CD4-positive, alpha-beta T cell (primary cell): ENCODE data around the gene TIMM44. TPM values are rescaled to one million over a fixed set of nuclear protein-coding genes. Genes with fewer than 3 reads are reported as not detected.

Source experiments
- ATAC-seq: fragments of 200-7000 bp; cut with Tn5 transposase; one replicate; pipeline ENCODE4 v1.10.0; 2022; ENCODE audit warnings: mild to moderate bottlenecking; ENCODE audit not compliant: poor library complexity
- CTCF ChIA-PET: fragments of 350-600 bp; sonication (Branson Sonifier 250); formaldehyde crosslinking; loops from one replicate; lab custom pipeline; 2021; ENCODE audit warnings: antibody characterized with exemption, inconsistent platforms; lab: Charles Lee
- POLR2A ChIA-PET: fragments of 350-600 bp; sonication (Branson Sonifier 250); formaldehyde crosslinking; loops from one replicate; lab custom pipeline; 2021; ENCODE audit warnings: antibody characterized with exemption, inconsistent platforms; lab: Charles Lee
- DNase-seq, 14 experiments: peaks; one replicate each; pipeline ENCODE4 v3.0.0-alpha.2; 2013 to 2020; ENCODE audit warnings: mixed read lengths in 2 of 14
- H3K27ac ChIP-seq, 2 donors: one replicate each; pipeline versions ENCODE4 v1.5.1 to v1.7.0; 2013; ENCODE audit warnings: low read length in 2 of 2, low read depth in 1 of 2, mild to moderate bottlenecking in 1 of 2
- H3K27me3 ChIP-seq, 2 experiments: 1 replicate in 1 of 2; 2 replicates in 1 of 2; pipeline versions ENCODE4 v1.6.1 to v1.7.0; 2013; ENCODE audit warnings: low read length in 2 of 2, control low read depth in 1 of 2, mild to moderate bottlenecking in 1 of 2, moderate library complexity in 1 of 2; ENCODE audit not compliant: insufficient read depth in 2 of 2, control insufficient read depth in 1 of 2
- H3K36me3 ChIP-seq: one replicate; pipeline ENCODE4 v1.6.1; 2013; ENCODE audit warnings: low read length, control low read depth; ENCODE audit not compliant: insufficient read depth
- H3K4me1 ChIP-seq: one replicate; pipeline ENCODE4 v1.6.1; 2013; ENCODE audit warnings: low read length, control low read depth; ENCODE audit not compliant: insufficient read depth
- H3K4me3 ChIP-seq: one replicate; pipeline ENCODE4 v1.5.1; 2013; ENCODE audit warnings: mild to moderate bottlenecking, low read length, moderate library complexity
- H3K9me3 ChIP-seq, 2 experiments: 1 replicate in 1 of 2; 2 replicates in 1 of 2; pipeline versions ENCODE4 v1.6.1 to v1.7.0; 2013; ENCODE audit warnings: low read length in 2 of 2, mild to moderate bottlenecking in 2 of 2, control low read depth in 1 of 2, moderate library complexity in 1 of 2; ENCODE audit not compliant: control insufficient read depth in 1 of 2, insufficient read depth in 1 of 2
- H3K27ac Mint-ChIP-seq: one replicate; pipeline ENCODE4 v1.8.0; 2020; ENCODE audit warnings: mixed read lengths
- H3K27me3 Mint-ChIP-seq: one replicate; pipeline ENCODE4 v1.8.0; 2021; ENCODE audit warnings: mixed read lengths
- H3K36me3 Mint-ChIP-seq: one replicate; pipeline ENCODE4 v1.8.0; 2021; ENCODE audit warnings: low read depth, mixed read lengths
- H3K4me1 Mint-ChIP-seq: one replicate; pipeline ENCODE4 v1.8.0; 2021; ENCODE audit warnings: low read depth, mixed read lengths
- H3K4me3 Mint-ChIP-seq: one replicate; pipeline ENCODE4 v1.8.0; 2020; ENCODE audit warnings: mild to moderate bottlenecking, mixed read lengths
- H3K9me3 Mint-ChIP-seq: one replicate; pipeline ENCODE4 v1.8.0; 2020; ENCODE audit warnings: mixed read lengths
- CTCF ChIP-seq: fragments of 200-600 bp; IDR thresholded peaks from one replicate; pipeline ENCODE4 v1.8.0; 2022; ENCODE audit warnings: antibody characterized with exemption, mild to moderate bottlenecking
- intact Hi-C, 2 experiments: fragments of 100-400 bp; cut with DNase I in 1 of 2; cut with micrococcal nuclease in 1 of 2; formaldehyde crosslinking; loops; one replicate each; pipeline versions ENCODE4 v1.15.1 to v1.9.0; 2023 to 2025; cut with DNase I, micrococcal nuclease
- total RNA-seq, 174 experiments: library from RNA in 2 of 174; stranded (reverse) in 2 of 174; gene quantifications; one replicate each; pipeline ENCODE4 v1.2.3 and lab custom pipeline; 2021 to 2026

The TIMM44 gene
- total RNA-seq, 2 experiments from 2014 or later, result 83.9 to 85.0 TPM

DNA sequence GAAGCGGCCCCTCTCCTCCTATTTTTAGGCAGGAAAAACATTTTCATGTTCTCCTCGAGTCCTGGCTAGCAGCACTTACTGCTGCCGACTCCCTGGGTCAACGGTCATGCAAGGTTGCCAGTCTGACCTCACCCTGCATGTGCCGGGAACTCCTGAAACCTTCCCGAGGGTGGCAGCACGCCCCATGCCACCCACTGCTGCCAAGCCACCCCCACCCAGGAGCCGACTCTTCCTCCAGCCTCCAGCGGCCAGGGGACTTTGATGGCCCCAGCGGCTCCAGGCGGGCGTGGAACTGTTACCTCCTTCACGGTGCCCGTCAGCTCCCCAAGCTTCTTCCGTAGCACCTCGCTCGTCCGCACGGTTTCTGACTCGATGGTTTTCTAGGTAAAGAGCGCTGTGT lies 8.7 kb downstream of the TIMM44 start:
- TF ChIP-seq CTCF, result no peak
- CTCF ChIA-PET, result interaction anchor here (1.8 kb wide), 1 partner anchor 386 kb away, joined by 3 read pairs; the partner anchor contains the start of genes NDUFA7 and RPS28
- Histone ChIP-seq H3K27me3 (no peaks in the 10 kb centered on the region), H3K4me1 (no peaks in the 10 kb centered on the region), H3K9me3 (no peaks in the 10 kb centered on the region), H3K4me3 (no peak overlapping the region), H3K36me3 (peaks cover 81% of the 10 kb centered on the region), H3K27ac (no peak overlapping the region)
- no peaks in the 10 kb centered on the region for H3K9me3 Mint-ChIP-seq
- ATAC-seq (no peak), DNase-seq (no peak)
- intact Hi-C loops, result no loop called here
- H3K27ac Mint-ChIP-seq, result no peak overlapping the region
- peaks cover 4% of the 10 kb centered on the region for H3K4me1 Mint-ChIP-seq
- POLR2A ChIA-PET, result interaction anchor here (0.6 kb wide), 1 partner anchor 123 kb away, joined by 3 read pairs; no protein-coding TSS in a partner anchor
- peaks cover 58% of the 10 kb centered on the region for H3K36me3 Mint-ChIP-seq
- no peak overlapping the region for H3K4me3 Mint-ChIP-seq
- no peaks in the 10 kb centered on the region for H3K27me3 Mint-ChIP-seq

GRCh38 chr19:7933828-7934725 lies 9.4 kb downstream of the TIMM44 start:
- Mint-ChIP-seq H3K4me1 (peaks cover 8% of the 10 kb centered on the region), H3K36me3 (peaks cover 62% of the 10 kb centered on the region), H3K27me3 (no peaks in the 10 kb centered on the region)

GRCh38 chr19:7933411-7933810 lies 10.1 kb downstream of the TIMM44 start:
- peaks cover 5% of the 10 kb centered on the region for H3K4me1 ChIP-seq
- H3K27me3 Mint-ChIP-seq, result no peaks in the 10 kb centered on the region
- H3K9me3 ChIP-seq, result no peaks in the 10 kb centered on the region
- H3K27ac Mint-ChIP-seq, result no peak overlapping the region
- DNase-seq, result no peak
- intact Hi-C loops, result no loop called here
- no peak overlapping the region for H3K4me3 Mint-ChIP-seq
- H3K9me3 Mint-ChIP-seq, result no peaks in the 10 kb centered on the region
- ChIA-PET CTCF (no interaction called here), POLR2A (no interaction called here)
- no peaks in the 10 kb centered on the region for H3K27me3 ChIP-seq
- no peak overlapping the region for H3K27ac ChIP-seq
- TF ChIP-seq CTCF, result no peak
- peaks cover 60% of the 10 kb centered on the region for H3K36me3 Mint-ChIP-seq
- peaks cover 74% of the 10 kb centered on the region for H3K36me3 ChIP-seq
- no peak overlapping the region for H3K4me3 ChIP-seq
- H3K4me1 Mint-ChIP-seq, result peaks cover 6% of the 10 kb centered on the region
- no peak for ATAC-seq

More at GRCh38 chr19:7933828-7934725, 9.4 kb downstream of the TIMM44 start:
- Histone ChIP-seq H3K4me1 (peaks cover 5% of the 10 kb centered on the region), H3K27me3 (no peaks in the 10 kb centered on the region), H3K27ac (no peak overlapping the region), H3K4me3 (no peak overlapping the region), H3K9me3 (no peaks in the 10 kb centered on the region), H3K36me3 (peaks cover 78% of the 10 kb centered on the region)
- ChIA-PET POLR2A (interaction anchor here (0.6 kb wide), 1 partner anchor 123 kb away, joined by 3 read pairs; no protein-coding TSS in a partner anchor), CTCF (interaction anchor here (1.8 kb wide), 1 partner anchor 387 kb away, joined by 3 read pairs; the partner anchor contains the start of genes NDUFA7 and RPS28)
- no peak for DNase-seq
- Mint-ChIP-seq H3K4me3 (no peak overlapping the region), H3K9me3 (no peaks in the 10 kb centered on the region), H3K27ac (no peak overlapping the region)
- ATAC-seq, result no peak
- intact Hi-C loops, result no loop called here
- TF ChIP-seq CTCF, result no peak
